HG02610 (cell line): ENCODE results near the gene ACKR3.

Experiments used
- ATAC-seq: cut with Tn5 transposase; IDR thresholded peaks from one replicate; pipeline ENCODE4 v1.9.1; 2021; ENCODE audit warnings: mild to moderate bottlenecking, moderate library complexity; ENCODE audit not compliant: unreplicated experiment

Gene ACKR3

DNA sequence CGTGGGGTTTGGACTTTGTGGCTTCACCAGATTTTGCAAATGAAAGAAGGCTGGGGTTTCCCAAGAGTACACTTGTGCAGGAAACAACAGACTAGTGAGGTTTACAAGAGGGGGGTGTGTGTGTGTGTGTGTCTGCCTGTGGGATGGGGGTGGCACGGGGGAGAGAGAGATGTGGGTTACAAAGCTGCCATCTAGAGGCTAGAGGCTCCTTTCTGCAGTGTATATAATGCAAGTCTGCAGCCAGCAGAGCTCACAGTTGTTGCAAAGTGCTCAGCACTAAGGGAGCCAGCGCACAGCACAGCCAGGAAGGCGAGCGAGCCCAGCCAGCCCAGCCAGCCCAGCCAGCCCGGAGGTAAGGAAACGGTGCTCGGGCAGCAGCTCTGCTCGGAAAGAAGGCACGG, at the start of gene ACKR3:
TSS of gene ACKR3 (plus strand) at position 253 of the 401 bp plus-strand sequence. CDS start 10,641 bp downstream, outside the sequence.
- peak; percentile 65 for ATAC-seq

DNA sequence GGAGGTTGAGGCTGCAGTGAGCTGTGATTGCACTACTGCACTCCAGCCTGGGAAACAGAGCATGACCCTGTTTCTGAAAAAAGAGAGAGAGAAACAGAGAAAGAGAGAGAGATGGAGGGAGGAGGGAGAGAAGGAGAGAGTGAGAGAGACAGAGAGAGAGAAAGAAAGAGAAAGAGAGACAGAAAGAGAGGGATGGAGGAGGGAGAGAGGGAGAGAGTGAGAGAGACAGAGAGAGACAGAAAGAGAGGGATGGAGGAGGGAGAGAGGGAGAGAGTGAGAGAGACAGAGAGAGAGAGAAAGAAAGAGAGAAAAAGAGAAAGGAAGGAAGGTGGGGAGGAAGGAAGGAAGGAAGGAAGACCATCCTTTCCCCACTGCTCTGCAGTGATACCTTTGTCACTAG, 48.1 kb upstream of the ACKR3 start:
- no peak for ATAC-seq

DNA sequence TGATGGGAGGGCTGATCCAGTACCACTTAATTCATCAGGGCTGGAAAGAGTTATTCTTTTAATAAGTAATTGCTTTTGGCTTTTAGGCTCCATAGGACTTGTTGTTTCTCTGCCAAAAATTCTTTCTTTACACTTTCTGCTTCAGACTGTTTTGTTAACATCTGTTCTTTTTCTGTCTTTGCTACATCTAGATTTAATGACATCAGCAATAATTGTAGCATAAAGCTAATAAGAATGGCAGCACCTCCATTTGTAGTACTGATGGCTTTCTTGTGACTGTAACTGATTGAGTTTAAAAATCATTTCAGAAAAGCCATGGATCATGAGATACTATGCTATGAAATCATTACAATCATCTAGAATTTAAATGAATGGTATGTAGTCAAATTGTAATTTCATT, 46.4 kb upstream of the ACKR3 start:
- ATAC-seq = no peak

DNA sequence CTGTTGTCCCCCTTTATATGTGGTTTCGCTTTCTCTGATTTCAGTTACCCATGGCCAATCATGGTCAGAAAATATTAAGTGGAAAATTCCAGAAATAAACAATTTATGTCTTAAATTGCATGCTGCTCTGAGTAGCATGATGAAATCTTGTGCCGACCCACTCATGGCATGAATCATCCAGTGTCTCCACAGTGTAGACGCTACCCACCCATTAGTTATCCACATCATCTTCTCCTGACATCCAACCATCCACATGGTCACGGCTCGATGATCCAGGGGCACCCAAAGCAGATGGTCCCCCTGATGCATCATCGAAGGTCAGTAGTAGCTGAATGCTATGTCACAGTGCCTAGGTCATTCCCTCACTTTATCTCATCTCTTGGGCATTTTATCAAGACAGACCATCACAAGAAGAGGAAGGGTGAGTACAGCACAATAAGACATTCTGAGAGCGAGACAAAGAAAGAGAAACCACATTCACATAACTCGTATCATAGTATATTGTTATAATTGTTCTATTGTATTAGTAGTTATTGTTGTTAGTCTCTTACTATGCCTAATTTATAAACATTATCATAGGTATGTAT, 44.1 kb upstream of the ACKR3 start:
- no peak for ATAC-seq

DNA sequence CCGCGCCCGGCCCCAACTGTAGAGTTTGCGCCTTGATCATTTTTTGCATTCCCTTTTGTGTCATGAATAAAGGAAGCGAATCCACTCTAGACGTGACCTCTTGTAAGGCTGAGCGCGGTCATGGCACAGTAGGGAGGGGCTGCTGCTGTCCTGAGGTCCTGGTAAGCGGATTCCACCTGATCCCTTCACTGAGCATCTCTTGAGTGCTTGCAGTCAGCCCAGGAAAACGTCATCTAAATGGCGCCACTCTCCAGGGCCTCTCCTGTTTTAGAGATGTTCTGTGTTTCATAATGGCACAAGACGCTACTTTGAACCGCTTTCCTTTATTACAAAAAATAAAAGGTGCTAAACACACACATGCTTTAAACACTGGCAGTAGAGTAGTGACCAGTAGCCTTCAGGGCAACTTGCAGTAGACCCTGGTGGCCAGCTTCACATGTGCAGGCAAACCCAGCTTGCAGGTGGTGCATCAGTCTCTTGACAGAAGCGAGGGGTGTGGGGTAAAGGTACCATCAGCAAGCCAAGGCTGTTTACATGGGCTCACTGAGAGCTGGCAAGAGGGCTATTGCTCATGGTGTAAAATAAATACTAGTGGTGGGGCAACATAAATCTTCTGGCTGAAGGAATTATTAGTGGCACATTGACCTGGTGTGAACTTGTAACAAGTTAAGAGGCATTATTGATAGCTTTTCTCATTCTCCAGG, 43.0 kb upstream of the ACKR3 start:
- no peak for ATAC-seq

DNA sequence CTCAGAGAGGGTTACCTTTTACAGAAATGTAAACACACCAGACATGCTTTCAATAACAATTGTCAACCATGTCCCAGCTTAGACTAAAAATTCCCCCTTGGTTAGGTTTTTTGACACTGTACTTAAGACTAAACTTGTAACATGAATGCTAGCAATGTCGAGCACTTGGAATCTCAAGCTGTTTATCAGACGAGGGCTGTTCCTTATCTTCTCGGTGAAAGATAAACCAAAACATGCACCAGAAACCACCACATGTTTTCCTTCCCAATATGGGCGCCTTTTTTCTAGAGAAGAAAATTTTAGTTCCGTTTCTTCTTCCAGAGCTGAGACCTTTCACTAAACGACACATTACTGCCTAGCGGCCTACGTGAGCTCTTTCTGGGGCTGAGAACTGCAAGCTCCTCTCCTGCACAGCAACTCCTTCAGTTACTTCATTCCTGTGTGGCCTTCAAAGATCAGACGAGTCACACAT, 42.4 kb upstream of the ACKR3 start:
- no peak for ATAC-seq

DNA sequence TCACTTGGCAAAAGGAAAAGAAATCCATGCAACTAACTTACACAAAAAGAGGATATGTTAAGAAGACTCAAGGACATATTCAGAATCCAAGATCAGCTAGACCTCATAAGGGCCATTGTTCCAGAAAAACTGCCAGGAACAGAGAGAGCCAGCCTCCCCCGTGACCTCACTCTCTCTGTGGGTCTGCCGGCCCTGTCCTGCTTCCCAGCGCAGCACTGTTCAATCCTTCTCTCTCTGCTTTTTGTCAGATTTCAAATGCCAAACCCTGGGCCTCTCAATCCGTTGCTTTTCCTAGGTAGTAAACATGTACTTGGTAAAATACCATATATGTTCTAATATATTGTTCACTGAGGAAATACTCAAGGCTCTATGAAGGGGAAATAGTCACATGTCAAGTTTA, 40.0 kb upstream of the ACKR3 start:
- no peak for ATAC-seq

DNA sequence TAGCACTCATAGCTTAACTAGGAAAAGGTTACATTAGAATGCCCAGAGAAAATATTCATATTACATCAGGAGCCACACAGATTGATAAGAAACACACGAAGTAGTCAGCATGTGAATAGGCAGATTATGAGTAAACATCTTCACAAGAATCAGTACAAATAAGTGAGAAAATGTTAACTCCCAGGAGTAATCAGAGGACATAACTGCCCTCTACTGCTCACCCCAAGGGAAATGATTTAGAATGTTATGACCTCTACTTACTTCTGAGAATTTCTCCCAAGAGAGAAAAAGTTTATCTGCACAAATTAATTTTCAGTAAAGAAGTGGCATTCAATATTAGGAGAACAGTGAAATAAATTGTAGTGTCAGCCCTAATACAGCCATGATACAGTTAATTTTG, 39.1 kb upstream of the ACKR3 start:
- no peak for ATAC-seq

DNA sequence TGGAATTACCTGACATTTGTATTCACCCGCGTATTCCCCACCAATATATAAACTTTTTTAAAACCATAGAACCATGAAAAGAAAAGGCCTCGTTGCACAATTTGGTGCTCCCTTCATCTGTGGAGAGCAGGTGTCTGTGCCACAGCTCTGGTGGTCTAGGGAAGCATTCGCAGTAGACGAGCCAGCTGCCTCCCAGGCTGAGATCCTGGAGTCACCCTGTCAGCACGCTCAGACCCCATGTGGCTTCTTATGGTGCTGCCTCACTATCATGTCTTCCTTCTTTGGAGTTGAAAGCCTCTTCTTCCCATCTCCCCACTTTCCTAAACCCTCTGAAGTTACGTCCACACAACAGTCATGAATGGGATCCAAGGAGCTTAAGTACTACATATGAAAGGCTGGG, 38.4 kb upstream of the ACKR3 start:
- no peak for ATAC-seq

DNA sequence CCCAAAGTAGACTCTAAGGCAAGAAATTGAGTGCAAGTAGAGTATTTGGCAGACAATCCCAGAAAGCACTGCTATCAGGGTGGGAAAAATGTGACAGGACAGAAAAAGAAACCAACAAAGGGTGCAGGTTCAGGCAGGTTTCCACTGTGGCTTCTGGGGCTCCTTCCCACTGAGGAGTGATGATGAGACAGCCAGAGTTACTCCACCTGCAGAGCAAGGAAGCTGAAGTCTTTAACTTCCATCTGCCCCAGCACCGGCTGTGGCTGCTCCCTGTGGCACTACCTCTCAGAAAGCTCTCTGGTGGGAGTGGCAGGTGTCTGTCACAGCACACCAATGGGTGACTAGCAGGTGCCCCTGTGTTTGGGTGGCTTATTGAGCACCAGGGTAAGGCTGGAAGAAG, 37.6 kb upstream of the ACKR3 start:
- ATAC-seq = no peak

DNA sequence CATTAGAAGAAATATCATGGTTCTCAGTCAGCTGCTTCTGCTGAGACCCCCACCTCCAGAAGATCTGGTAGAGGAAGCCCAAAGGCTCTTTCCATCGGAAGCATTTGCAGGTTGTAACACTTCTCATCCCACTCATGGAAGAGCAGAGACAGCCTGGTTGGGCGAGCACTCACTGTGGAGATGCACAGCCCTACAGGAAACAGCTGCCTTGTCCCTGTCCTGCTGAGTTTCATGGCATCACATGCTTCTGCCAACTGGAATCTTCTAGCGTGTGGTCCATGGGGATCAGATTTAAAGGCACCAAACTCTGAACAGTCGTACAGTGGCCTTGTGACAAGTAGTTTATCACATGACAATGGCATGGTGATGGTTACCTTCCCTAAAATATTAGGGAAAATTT, 36.3 kb upstream of the ACKR3 start:
- ATAC-seq = no peak

DNA sequence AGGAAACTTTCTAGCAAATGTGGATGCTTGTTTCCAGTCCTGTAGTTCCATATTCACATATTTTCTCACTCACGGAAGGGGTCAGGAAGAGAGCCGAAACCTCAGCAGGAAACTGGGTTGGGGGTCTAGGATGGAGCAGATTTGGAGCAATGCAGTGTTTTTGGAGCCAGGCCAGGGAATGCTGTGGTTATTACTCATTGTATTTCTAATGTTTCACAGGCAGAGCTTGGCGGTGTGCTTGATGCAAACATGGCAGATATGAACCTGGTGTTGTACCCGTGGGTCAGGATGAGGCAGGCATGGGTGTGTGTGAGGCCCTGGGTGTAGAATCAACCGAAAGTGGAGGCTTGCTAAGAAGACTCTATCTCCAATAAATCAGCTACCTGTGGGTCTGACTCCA, 34.6 kb upstream of the ACKR3 start:
- ATAC-seq = no peak

DNA sequence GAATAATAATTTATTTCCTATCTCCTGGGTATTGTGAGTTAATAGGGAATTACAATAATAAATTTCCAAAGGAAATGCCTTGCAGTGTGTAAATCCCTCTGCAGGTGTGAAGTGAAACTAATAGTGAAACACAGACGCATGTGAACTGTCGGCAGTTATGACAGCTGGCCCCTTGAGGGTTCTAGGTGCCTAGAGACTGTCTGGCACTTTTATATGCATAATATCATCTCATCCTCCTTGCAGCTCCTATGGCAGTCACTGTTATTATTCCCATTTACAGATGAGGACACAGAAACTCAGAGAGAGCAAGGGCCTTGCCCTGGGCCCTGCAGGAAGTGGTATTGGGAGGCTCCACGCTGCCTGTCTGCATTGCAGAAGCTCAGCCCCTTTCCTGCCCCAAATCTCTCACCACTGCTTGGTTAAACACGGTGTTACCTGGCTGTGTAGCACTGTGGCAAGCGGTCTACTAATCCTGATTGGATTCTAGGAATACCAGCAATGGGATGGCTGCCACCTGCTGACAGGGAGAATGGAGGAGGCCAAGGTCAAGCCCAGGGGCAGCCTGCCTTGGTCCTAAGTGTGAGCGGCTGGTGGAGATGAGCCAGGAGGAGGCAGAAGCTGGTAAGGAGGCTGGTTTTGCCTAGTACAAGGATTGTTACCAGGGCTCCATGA, 32.8 kb upstream of the ACKR3 start:
- ATAC-seq = peak; percentile 52

DNA sequence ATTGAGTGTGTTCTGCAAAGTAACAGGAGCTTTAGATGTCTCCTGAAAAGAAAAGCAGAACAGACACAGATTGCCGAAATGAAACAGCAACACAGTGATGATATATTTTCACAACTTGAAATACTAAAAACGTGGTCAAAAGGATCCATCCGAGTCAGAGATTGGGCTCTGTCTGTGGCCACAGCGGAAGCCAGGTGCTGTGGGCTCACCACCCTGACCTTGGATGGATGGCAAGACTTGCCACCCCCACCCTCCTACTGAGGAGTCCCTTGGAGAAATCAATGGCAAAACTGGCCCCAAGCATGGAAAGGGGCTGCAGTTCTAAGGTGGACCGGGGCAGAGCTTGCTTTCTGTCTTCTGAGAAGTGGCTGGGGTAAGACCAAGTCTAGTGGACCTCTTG, 31.4 kb upstream of the ACKR3 start:
- ATAC-seq = peak; percentile 27

DNA sequence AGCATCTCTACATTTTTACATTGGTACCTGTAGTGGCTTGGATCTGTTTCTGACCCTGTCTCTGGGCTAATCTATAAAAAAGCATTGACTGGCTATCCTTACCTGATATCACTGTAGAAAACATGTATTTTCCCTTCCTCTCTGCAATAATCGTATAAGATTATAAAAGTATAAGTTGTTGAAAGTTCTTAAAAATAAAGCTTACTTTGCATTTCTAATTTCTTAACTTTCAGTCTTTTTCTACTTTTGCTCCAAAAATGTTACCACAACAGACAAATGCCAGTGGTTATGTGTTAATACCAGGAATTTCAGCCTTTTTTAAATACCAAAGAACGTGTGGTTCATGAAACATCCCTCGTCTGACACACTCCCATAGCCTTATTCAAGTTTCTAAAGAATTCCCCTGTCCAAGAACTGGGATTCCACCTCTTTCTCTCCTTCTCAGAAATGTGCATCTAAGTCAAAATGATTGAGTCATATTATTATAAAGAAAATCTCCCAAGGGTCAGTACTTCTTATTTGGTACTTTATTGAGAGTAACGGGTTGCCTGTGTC, 28.5 kb upstream of the ACKR3 start:
- ATAC-seq = no peak

DNA sequence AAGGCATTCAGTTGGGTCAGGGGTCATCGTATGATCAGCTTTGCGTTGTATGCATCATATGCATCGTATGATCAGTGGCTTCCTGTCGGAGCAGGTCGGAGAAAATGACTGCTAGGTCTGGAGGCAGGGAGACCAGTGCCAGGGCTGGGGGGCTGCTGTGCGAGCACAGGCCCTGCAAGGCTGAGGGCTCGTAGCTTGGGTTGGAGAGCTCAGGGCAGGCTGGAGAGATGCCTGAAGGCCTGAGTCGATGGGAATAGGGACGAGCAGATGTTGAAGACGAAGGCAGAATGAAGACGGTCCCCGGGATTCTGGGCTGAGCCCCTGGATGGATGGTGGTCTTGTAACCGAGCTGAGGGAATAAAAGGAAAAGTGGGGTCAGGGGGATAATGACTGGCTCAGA, 25.3 kb upstream of the ACKR3 start:
- ATAC-seq = no peak

DNA sequence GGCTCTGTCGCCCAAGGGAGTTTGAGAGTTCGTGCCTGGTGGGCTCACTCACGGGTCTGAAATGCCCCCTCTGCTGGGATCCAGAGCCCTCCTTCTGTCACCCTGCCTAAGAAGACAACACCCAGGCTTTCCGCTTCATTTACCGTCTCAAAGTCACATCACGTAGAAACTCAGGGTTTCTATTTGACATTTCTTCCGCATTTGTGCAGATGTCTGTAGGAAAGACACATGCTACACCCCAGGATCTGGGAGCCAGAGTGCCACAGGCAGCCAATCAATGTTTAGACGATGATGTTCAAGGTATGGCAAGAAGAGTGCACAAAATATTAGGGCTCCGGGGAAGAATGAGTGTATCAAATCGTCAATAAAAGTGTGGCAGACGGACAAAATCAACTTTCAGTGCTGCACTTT, 24.4 kb upstream of the ACKR3 start:
- peak; percentile 56 for ATAC-seq

DNA sequence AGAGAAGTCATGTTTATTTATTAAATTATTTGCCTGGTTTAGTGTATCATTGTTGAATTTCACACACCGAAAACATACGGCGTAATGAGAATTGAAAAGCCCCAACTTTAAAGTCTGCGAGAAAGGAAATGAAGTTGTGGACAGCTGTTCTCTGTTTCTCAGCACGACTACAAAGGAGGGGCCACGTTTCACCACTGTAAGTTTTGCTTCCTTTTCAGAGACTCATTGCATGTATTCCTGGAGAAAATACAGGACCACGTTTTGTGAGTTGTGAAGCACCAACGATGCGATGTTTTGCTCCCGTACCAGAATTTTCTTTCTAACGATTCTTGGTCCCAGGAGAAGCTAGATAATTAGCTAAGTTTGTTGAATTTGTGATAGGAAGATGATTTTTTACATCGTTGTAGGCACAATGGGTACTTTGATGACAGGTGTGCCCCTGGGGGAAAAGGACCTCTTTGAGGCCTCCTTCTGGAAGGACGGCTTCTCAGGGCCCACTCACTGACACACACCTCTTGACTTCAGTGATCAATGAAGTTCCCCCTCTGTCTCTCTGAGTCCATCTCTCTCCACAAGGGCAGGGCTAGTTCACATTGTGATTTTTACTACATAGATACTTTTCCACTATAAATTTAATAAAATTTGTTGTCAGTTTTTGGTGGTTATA, 23.7 kb upstream of the ACKR3 start:
- no peak for ATAC-seq

DNA sequence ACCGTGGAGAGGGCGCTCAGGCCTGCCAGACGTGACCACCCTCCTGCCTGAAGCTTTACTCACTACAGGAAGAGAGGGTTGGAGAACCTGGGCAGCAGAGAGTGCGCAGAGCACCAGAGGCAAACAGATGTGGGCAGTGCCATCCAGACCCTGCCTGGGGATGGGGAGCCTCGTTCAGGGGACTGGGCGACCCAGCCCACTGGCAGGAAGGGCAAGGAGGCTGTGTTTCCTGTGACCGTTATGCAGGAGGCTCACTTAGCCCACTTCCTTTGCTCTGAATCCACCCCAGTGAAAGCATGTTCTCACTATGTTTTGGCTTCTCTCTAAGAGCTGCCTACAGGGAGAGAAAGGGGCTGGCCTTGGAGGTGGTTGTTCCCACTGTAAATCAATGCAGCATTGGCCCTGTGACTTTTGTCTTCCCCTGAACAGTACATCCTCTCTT, 23.0 kb upstream of the ACKR3 start:
- ATAC-seq = peak; percentile 26

DNA sequence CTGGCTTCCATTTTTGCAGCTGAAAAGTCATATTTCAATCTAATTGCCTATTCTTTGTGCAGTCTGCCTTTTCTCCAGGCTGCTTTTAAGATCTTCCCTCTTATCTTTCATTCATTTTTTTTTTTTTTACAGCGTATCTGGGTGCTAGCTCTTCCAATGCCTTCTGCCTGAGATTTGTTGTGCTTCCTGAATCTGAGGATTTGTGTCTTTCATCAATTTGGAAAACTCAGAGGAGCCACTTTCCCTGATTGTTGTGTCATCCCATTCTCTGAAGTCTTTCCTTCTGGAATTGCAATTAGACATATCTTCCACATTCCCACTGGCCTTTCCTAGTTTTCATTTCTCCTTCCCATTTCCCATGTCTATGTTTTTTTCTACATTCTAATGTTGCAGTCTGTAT, 21.9 kb upstream of the ACKR3 start:
- no peak for ATAC-seq

DNA sequence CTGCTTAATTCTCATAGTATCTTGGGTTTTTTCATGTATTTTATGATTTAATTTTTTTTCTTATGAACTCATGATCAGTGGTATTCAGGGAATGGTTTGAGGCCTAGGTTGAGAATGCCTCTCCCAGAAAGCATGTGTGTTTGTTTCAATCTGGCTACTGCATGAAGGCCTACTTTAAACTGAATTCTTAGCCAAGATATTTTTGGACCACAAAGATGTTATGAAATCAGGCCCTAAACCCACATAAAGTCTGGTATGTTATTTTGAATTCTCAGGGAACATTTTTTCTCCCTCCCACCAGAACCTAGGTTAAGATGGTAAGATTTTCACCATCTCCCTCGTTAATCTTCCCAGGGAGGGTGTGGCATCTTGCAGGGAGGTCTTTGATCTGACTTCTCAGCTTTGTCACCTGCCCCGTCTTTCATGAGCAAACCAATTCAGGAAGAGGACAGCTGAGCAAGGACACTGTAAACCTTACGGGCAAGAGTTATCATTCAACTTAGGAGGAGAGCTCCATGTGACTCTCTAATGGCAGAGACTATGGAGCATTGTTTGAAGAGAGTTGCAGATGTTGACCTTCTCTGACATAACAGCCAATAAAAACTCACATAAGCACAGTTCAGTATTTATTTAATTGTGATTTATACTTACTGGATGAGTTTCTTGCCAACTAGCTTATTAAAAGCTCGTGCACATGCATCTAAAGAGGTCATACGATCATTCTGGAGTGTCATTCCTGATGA, 21.3 kb upstream of the ACKR3 start:
- ATAC-seq = no peak
